ENCODE data around the gene PIK3R5.
A peak's percentile ranks its signal among the peaks of the same experiment; 100 is the strongest.

PIK3R5 gene

DNA sequence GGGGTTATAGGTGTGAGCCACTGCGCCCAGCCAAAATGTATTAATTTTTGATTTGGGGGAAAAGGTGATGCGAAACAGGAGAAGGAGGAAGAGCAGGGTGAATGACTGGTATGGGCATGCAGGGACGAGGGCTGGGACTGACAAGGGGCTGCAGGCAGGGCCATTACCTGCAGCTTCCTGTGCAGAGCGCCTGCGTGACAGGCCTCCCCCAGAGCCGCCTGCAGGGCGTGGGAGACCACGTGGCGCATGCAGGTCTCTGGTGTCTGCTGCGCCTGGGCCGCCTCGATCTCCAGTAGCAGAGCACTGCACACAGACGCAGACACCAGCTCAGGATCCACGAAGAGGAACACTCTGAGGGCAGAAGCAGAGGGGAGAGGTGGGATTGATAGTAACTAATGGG, 130.4 kb downstream of the PIK3R5 start:
- no peaks in the 10 kb centered on the region for H3K4me1 ChIP-seq (ENCODE audit: control insufficient read depth, low read length)
- no peak overlapping the region for H3K4me3 ChIP-seq (ENCODE audit: low read length)
- H3F3A ChIP-seq (ENCODE audit: control insufficient read depth, insufficient read depth) = no peaks in the 10 kb centered on the region
- no peak overlapping the region for H3K27ac ChIP-seq (ENCODE audit: low read depth, low read length)
- no peaks in the 10 kb centered on the region for H3K36me3 ChIP-seq (ENCODE audit: control insufficient read depth, low read length)
- H3K9me2 ChIP-seq (replicated peaks; ENCODE audit: control insufficient read depth, low read length) = no peaks in the 10 kb centered on the region
- H3K9me3 ChIP-seq (ENCODE audit: control insufficient read depth, insufficient read depth, low read length) = no peaks in the 10 kb centered on the region
- H4K20me1 ChIP-seq (ENCODE audit: control insufficient read depth, insufficient read depth, low read depth, low read length) = no peaks in the 10 kb centered on the region
- no peak overlapping the region for H3K4me2 ChIP-seq (ENCODE audit: low read length)
- H3K79me2 ChIP-seq (ENCODE audit: control insufficient read depth, low read length) = no peaks in the 10 kb centered on the region
- H3K27me3 ChIP-seq (ENCODE audit: control insufficient read depth, low read length) = no peaks in the 10 kb centered on the region
- TF ChIP-seq, protein P1, sequence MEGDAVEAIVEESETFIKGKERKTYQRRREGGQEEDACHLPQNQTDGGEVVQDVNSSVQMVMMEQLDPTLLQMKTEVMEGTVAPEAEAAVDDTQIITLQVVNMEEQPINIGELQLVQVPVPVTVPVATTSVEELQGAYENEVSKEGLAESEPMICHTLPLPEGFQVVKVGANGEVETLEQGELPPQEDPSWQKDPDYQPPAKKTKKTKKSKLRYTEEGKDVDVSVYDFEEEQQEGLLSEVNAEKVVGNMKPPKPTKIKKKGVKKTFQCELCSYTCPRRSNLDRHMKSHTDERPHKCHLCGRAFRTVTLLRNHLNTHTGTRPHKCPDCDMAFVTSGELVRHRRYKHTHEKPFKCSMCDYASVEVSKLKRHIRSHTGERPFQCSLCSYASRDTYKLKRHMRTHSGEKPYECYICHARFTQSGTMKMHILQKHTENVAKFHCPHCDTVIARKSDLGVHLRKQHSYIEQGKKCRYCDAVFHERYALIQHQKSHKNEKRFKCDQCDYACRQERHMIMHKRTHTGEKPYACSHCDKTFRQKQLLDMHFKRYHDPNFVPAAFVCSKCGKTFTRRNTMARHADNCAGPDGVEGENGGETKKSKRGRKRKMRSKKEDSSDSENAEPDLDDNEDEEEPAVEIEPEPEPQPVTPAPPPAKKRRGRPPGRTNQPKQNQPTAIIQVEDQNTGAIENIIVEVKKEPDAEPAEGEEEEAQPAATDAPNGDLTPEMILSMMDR (IDR thresholded peaks at IDR 0.05; ENCODE audit: low read depth, low read length, poor library complexity, severe bottlenecking) = no peak
- no peak for TF ChIP-seq EZH2phosphoT487 (IDR thresholded peaks at IDR 0.05; ENCODE audit: borderline replicate concordance, low read length)

DNA sequence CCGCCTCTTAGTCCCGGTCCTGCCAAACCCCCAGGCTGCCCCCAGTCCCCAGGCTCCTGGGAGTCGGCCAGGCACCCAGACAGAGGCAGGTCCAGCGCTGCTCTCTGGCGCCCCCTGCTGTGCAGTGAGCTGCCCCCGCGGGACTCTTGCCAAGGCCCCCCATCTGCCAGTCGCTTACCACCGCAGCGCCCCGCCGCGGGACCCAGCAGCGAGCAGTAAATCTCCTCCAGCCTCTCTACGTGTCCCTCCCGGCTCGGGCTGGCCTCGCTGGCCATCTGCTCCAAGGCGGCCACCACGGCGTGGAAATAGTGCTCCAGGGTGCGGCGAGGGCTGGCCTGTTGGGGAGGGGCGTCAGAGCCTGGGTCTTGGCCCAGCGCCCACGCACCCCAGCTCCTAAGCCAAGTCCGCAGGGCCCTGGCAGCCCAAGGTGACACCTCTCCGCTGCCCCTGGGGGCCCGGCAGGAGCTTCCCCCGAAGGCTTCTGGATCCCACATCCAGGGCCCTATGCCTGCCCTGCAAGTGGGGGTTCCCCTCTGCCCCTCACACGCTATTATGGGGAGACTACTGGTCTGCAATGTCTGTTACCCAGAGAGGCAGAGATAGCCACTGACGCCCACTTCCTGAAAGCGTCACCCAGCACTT, 132.7 kb downstream of the PIK3R5 start:
- Histone ChIP-seq H4K20me1 (ENCODE audit: control insufficient read depth, insufficient read depth, low read depth, low read length) (no peaks in the 10 kb centered on the region), H3K79me2 (ENCODE audit: control insufficient read depth, low read length) (no peaks in the 10 kb centered on the region), H3K4me2 (ENCODE audit: low read length) (no peak overlapping the region), H3F3A (ENCODE audit: control insufficient read depth, insufficient read depth) (no peaks in the 10 kb centered on the region), H3K27ac (ENCODE audit: low read depth, low read length) (no peak overlapping the region), H3K9me3 (ENCODE audit: control insufficient read depth, insufficient read depth, low read length) (no peaks in the 10 kb centered on the region), H3K4me1 (ENCODE audit: control insufficient read depth, low read length) (no peaks in the 10 kb centered on the region), H3K9me2 (replicated peaks; ENCODE audit: control insufficient read depth, low read length) (no peaks in the 10 kb centered on the region), H3K36me3 (ENCODE audit: control insufficient read depth, low read length) (no peaks in the 10 kb centered on the region), H3K4me3 (ENCODE audit: low read length) (no peak overlapping the region), H3K27me3 (ENCODE audit: control insufficient read depth, low read length) (no peaks in the 10 kb centered on the region)
- no peak for TF ChIP-seq EZH2phosphoT487 (IDR thresholded peaks at IDR 0.05; ENCODE audit: borderline replicate concordance, low read length)
- TF ChIP-seq, protein P1 (IDR thresholded peaks at IDR 0.05; ENCODE audit: low read depth, low read length, poor library complexity, severe bottlenecking) = peak; percentile 80

DNA sequence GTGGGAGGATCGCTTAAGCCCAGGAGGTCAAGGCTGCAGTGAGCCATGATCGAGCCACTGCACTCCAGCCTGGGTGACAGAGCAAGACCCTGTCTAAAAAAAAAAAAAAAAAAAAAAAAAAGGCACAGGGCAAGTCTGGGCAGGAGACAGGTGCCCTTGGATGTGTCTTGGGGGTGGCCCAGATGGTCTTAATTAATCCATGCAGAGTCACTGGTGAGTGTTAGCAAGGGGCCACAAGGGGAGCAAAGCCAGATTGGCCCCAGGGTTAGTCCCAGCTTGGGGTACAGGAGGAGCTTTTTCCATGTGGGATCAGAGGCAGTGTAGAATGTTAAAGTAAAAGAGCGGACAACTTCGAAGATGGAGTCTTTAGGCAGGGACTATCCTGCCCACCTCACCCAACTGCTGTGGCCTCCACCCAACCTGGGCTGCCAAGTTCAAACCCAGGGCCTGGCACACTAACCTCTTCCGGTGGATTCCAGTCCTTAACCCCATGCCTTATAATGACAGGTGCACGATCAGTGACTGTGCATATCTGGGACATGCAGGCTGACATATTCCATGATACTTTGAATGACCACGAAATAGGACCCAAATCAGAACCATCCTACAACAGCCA, 134.2 kb downstream of the PIK3R5 start:
- H3K4me3 ChIP-seq (ENCODE audit: low read length) = no peak overlapping the region
- no peak overlapping the region for H3K27ac ChIP-seq (ENCODE audit: low read depth, low read length)
- no peaks in the 10 kb centered on the region for H3F3A ChIP-seq (ENCODE audit: control insufficient read depth, insufficient read depth)
- H4K20me1 ChIP-seq (ENCODE audit: control insufficient read depth, insufficient read depth, low read depth, low read length) = no peaks in the 10 kb centered on the region
- no peaks in the 10 kb centered on the region for H3K4me1 ChIP-seq (ENCODE audit: control insufficient read depth, low read length)
- H3K4me2 ChIP-seq (ENCODE audit: low read length) = no peak overlapping the region
- H3K27me3 ChIP-seq (ENCODE audit: control insufficient read depth, low read length) = no peaks in the 10 kb centered on the region
- no peaks in the 10 kb centered on the region for H3K79me2 ChIP-seq (ENCODE audit: control insufficient read depth, low read length)
- no peaks in the 10 kb centered on the region for H3K9me2 ChIP-seq (replicated peaks; ENCODE audit: control insufficient read depth, low read length)
- TF ChIP-seq, protein P1 (IDR thresholded peaks at IDR 0.05; ENCODE audit: low read depth, low read length, poor library complexity, severe bottlenecking) = no peak
- TF ChIP-seq EZH2phosphoT487 (IDR thresholded peaks at IDR 0.05; ENCODE audit: borderline replicate concordance, low read length) = no peak
- no peaks in the 10 kb centered on the region for H3K9me3 ChIP-seq (ENCODE audit: control insufficient read depth, insufficient read depth, low read length)
- no peaks in the 10 kb centered on the region for H3K36me3 ChIP-seq (ENCODE audit: control insufficient read depth, low read length)

All from DOHH2 (cell line).